Measurements from ENCODE around the gene KLB.

The KLB gene

DNA sequence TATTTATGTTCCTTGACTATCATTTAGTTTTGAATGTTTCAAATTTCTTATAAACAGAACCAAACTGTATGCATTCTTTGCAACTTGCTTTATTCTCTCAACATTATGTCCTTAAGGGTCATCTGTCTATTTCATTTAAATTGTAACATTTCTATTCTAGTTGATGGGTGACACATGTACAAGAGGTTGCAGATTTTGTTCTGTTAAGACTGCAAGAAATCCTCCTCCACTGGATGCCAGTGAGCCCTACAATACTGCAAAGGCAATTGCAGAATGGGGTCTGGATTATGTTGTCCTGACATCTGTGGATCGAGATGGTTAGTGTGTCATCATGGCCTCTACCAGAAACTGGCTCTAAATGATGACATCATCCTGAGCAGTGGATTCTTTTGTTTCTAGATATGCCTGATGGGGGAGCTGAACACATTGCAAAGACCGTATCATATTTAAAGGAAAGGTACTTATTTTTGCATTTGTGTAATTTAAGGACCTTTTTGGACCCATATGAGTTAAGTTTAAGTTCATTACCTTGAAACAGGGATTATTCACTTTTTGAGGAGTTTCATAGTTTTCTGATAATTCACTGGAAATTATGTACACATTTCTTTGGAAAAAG is 58.3 kb downstream of the KLB start:
- H3K4me3 ChIP-seq (replicated peaks; ENCODE audit: insufficient read depth, low read length): no peak overlapping the region
- peak overlapping the region; percentile 36; the same call in 1 of the 2 replicates for H3K27ac ChIP-seq (replicated peaks)
- TF ChIP-seq, protein P1, sequence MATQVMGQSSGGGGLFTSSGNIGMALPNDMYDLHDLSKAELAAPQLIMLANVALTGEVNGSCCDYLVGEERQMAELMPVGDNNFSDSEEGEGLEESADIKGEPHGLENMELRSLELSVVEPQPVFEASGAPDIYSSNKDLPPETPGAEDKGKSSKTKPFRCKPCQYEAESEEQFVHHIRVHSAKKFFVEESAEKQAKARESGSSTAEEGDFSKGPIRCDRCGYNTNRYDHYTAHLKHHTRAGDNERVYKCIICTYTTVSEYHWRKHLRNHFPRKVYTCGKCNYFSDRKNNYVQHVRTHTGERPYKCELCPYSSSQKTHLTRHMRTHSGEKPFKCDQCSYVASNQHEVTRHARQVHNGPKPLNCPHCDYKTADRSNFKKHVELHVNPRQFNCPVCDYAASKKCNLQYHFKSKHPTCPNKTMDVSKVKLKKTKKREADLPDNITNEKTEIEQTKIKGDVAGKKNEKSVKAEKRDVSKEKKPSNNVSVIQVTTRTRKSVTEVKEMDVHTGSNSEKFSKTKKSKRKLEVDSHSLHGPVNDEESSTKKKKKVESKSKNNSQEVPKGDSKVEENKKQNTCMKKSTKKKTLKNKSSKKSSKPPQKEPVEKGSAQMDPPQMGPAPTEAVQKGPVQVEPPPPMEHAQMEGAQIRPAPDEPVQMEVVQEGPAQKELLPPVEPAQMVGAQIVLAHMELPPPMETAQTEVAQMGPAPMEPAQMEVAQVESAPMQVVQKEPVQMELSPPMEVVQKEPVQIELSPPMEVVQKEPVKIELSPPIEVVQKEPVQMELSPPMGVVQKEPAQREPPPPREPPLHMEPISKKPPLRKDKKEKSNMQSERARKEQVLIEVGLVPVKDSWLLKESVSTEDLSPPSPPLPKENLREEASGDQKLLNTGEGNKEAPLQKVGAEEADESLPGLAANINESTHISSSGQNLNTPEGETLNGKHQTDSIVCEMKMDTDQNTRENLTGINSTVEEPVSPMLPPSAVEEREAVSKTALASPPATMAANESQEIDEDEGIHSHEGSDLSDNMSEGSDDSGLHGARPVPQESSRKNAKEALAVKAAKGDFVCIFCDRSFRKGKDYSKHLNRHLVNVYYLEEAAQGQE (IDR thresholded peaks at IDR 0.05; ENCODE audit: insufficient replicate concordance, low read depth): no peak
- TF ChIP-seq POLR2AphosphoS5 (IDR thresholded peaks at IDR 0.05; ENCODE audit: low read depth): peak; percentile 39; the same call in 1 of the 2 replicates
- TF ChIP-seq CTCF (IDR thresholded peaks at IDR 0.05; ENCODE audit: insufficient read depth, low read length): peak; percentile 4
- DNase-seq (ENCODE audit: low read depth in 1 of 2, low spot score in 1 of 2): peak in 1 of 2 experiments; percentile 62
- H3K27me3 ChIP-seq (ENCODE audit: insufficient read depth, poor library complexity, severe bottlenecking): no peaks in the 10 kb centered on the region

GRCh38 chr4:39466747-39467146 is 60.0 kb downstream of the KLB start:
- no peak for DNase-seq (ENCODE audit: low read depth in 1 of 2, low spot score in 1 of 2)
- TF ChIP-seq CTCF (IDR thresholded peaks at IDR 0.05; ENCODE audit: insufficient read depth, low read length): no peak
- no peak for TF ChIP-seq SPI1 (IDR thresholded peaks at IDR 0.05; ENCODE audit: borderline replicate concordance, low read depth)
- TF ChIP-seq, protein P1 (IDR thresholded peaks at IDR 0.05; ENCODE audit: insufficient replicate concordance, low read depth): no peak
- no peak for TF ChIP-seq GABPA (IDR thresholded peaks at IDR 0.05; ENCODE audit: low read depth)
- TF ChIP-seq POLR2AphosphoS5 (IDR thresholded peaks at IDR 0.05; ENCODE audit: low read depth): no peak
- no peaks in the 10 kb centered on the region for H3K27me3 ChIP-seq (ENCODE audit: insufficient read depth, poor library complexity, severe bottlenecking)
- no peak overlapping the region for H3K27ac ChIP-seq (replicated peaks)
- no peak overlapping the region for H3K4me3 ChIP-seq (replicated peaks; ENCODE audit: insufficient read depth, low read length)

DNA sequence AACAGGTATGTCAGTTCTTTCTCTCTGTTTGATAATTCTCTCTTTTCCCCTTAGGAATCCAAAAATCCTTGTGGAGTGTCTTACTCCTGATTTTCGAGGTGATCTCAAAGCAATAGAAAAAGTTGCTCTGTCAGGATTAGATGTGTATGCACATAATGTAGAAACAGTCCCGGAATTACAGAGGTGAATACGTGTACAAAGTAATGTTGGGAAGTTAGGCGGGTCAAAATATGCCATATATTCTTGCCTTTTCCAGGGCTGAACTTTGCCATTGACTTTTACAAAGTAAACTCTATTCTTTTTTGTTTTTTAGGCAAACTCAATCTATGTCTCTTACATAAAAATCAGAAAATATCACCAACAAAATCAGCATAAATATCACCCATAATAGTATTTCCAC is 60.7 kb downstream of the KLB start:
- Histone ChIP-seq H3K27ac (replicated peaks) (no peak overlapping the region), H3K4me3 (replicated peaks; ENCODE audit: insufficient read depth, low read length) (no peak overlapping the region), H3K27me3 (ENCODE audit: insufficient read depth, poor library complexity, severe bottlenecking) (no peaks in the 10 kb centered on the region)
- TF ChIP-seq POLR2AphosphoS5 (IDR thresholded peaks at IDR 0.05; ENCODE audit: low read depth): no peak
- TF ChIP-seq GABPA (IDR thresholded peaks at IDR 0.05; ENCODE audit: low read depth): no peak
- TF ChIP-seq, protein P1 (IDR thresholded peaks at IDR 0.05; ENCODE audit: insufficient replicate concordance, low read depth): no peak
- TF ChIP-seq CTCF (IDR thresholded peaks at IDR 0.05; ENCODE audit: insufficient read depth, low read length): no peak
- no peak for TF ChIP-seq SPI1 (IDR thresholded peaks at IDR 0.05; ENCODE audit: borderline replicate concordance, low read depth)
- no peak for DNase-seq (ENCODE audit: low read depth in 1 of 2, low spot score in 1 of 2)
